Measurements from ENCODE around the gene MZT2B.
"Not testable (repeated sequence)": the region's sequence is repeated elsewhere in the genome, so short reads cannot be mapped to it uniquely, and the experiment has no call there.

MZT2B gene

DNA sequence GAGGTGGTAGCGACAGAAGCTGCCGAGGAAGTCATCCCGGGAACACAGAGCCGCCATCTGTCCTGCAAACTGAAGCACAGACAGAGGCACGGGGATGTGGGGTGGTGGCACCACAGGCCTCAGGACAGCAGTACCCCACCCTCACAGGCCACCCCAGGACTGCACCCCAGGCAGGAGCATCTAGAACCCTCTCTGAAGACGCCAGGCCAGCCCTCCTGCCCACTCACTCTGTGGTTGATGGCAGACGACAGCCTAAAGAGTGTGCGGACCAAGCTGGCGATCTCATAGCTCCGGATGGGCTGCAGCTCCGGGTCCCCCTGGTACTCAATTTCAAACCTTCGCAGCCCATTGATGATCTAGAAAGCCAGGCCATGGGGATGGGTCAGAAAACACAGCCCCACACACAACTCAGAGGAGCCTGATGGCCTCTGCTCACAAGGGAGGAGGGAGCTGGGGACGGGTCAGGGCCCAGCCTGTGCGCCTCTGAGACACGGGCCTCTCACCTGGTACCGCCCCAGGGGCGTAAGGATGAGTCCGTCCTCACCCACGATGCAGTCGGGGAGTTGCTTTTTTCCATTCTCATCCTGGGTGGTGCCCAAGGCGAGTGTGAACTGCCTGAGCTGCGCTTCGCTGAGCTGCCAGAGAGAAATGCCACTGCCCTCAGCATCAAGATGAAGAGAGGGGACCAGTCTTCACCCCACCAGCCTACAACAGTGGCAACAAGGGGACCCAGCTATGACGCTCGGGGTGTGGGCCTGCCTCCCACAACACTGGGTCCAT is 29.1 kb upstream of the MZT2B start:
- no peak for DNase-seq

DNA sequence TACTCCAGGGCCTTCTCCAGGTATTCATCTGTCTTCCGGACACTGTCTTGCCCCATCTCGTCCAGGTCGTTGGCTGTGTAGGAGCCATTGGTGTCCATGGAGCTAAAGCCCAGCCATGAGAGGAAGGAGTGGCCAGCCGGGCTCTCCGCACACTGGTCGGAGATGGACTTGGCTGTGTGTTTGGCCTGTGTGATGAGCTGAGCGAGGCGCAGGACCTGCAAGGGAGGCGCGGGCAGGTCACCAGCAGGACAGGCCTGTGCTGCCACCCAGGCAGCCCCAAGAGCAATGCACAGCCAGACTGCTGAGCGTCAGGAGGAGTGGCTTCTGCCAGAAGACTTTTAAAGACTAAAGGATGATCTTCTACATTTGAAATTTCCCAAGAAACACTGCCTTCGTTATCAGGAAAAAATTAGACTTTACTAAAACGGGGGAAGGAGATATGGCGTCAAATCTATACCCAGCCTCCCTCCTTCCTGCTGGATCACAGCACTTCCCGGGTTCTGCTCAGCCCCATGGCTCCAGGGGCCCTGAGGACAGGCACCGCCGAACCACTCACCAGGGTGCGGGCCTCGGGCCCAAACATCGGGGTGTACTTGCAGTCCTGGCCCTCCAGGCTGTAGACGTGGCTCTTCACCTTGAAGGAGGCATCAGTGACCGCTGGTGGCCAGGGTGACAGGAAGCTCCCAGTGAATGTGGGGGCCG is 28.2 kb upstream of the MZT2B start:
- DNase-seq = not testable (repeated sequence)

DNA sequence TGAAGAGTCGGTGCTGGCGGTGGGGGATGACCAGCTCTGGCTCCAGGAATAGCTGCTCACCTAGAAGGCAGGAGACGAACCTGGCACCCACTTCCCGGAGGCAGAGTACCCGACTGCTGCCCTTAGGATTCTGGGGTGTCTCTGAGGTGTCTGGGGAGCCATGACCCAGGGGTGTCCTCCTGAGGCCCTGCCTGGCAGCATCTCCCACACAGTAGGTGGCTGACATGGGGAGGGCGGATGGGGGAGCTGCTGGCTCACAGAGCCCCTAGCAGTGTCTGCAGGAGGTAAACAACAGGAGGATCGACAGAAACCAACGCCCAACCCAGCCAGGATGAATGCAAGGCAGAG is 27.7 kb upstream of the MZT2B start:
- DNase-seq = not testable (repeated sequence)

DNA sequence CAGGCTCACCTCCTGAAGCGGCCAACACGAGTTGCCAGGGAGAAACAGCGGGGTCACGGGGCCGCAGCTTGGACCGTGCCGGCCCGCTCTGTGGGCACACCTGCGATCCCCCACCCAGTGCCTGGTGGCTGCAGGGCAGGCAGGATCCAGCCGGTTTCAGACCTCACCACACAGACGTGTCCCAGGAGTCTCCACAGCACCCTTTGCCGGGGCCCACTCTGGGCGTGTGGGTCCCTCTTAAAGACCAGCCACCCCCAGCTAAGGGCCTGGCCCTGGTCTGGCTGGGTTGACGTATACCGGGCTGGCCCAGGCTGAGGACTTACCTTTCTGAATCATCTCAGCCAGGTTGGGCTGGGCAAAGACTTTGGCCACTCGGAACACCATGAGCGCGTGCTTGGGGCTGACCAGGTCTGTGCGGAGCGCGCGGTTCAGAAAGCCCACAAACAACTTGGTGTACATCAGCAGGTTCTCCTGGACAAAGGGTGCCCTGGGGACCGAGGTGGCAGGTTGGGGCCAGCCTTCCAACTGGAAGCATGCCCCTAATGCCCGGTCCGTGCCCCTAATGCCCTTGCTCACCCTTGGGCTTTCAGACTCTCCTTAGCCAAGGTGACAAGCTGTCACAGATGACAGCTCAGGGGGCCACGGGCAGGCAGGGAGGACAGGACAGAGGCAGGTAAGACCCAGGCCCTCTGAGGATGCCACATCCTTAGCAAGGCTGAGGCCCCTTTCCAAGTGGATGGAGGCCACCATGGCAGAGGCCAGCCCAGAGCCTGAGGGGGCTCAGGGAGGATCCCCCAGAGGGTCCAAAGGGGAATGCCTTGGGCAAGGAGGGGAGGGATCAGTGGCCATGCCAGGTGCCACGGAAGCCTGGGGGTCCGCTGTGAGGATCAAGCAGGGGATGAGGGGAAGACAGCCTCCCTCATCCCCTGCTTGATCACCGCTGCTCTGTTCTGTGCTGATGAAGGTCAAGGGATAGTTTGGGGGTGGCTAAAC is 27.0 kb upstream of the MZT2B start:
- no peak for DNase-seq

DNA sequence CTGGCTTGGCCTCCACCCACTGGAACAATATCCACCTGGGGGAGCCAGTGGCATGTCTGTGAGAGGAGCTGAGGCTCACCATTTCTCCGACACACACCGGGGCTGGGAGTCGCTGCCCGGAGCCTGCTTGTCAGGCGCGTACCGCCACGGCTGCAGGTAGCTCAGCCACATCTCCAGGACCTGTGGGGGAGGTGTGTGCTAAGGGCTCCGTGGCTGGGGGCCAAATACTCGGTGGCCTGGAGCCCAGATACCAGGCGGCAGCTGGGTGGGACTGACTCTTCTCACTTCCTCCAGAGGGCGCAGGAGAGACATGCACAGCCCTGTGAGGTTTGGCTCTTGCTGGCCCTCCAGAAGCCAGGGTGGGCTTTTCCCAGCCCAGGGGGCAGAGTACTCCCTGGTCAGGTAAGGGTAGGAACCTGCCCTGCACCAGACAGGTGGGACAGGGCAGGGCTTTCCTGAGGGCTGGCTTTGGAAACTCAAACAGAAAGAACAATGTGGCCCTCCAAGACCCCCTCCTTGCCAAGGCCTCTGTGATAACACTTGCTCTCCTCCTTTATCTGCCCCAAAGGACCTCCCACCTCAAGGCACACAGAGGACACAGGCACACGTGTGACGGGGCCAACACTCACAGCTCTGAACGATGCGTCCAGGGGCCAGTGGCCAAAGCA is 26.0 kb upstream of the MZT2B start:
- DNase-seq = not testable (repeated sequence)

DNA sequence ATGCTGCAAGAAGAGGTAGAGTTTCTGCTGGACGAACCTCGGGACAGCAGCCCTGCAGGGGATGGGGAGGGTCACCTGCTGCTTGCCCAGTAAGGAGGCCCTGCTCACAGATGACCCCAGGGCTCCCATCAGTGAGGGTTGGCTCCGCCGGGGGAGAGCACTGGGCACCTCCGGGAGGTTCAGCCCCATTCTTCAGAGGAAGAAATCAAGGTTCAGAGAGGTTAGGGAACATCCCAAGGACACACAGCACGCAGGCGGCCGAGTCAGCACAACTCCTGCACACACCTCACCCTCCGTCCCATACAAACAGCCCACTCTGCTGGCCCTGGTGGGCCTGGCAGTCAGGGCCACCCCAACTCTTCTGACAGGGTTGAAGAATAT is 25.4 kb upstream of the MZT2B start:
- no peak for DNase-seq

DNA sequence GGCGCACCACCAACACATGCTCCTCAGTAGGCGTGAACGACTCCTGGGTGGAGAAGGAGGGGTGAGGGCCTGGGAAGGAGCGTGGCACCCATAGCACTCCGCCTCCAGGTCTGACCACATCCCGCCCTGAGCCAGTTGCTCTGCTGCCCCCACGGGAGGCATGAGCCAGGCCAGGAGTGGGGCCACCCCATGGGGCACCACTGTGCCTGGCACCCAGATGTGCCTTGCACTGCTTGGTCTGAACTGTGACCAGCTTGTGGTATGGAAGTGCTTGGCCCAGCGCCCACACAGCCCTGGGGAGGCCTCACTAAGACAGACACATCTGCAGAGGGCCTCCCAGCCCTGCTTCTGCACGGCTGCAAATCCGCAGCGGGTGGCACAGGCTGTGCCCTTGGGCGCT is 24.7 kb upstream of the MZT2B start:
- not testable (repeated sequence) for DNase-seq

DNA sequence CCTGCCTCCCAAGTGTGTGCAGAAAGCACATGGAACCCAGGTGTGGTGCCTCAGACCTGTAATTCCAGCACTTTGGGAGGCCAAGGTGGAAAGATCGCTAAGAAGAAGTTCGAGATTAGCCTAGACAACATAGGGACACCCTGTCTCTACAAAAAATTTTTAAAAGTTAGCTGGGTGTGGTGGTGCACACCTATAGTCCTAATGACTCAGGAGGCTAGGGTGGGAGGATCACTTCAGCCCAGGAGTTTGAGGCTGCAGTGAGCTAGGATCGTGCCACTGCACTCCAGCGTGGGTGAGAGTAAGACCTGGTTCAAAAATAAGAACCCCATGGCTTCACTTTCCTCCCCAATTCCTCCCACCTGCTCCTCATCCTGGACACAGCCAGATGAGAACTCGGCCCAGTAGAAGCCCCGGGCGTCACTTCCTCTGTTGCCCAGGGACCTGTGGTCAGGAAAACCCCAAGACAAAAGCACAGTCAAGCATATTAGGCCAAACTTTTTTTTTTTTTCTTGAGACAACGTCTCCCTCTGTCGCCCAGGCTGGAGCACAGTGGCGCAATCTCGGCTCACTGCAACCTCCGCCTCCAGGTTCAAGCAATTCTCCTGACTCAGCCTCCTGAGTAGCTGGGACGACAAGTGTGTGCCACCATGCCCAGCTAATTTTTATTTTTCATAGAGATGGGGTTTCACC is 24.1 kb upstream of the MZT2B start:
- DNase-seq = not testable (repeated sequence)

DNA sequence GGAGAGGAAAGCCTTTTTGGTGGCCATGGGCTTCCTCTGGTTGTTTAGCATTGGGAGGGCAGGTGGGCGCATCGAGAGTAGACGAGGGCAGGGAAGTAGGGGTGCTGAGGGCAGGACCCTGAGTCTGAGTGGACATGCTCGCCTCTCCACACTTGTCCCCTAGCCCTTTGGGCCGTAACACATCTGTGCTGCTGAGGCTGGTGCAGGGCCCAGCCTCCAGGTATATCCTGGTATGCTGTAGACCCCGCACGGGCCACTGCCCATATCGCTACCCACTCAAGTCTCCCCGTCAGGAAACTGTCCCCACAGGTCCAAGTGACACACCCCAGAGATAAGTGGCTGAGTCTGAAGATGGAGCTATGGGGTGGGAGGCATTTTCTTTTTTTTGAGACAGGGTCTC is 23.4 kb upstream of the MZT2B start:
- no peak for DNase-seq

DNA sequence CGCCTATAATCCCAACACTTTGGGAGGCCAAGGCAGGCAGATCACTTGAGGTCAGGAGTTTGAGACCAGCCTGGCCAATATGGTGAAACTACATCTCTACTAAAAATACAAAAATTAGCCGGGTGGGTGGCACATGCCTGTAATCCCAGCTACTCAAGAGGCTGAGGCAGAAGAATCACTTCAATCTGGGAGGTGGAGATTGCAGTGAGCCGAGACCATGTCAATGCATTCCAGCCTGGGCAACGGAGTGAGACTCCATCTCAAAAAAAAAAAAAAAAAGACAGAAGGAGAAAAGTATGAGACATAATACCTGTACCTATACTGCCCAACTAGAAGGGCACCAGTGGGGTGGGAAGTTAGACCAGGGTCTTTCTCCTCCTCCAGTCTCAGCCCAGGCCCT is 22.7 kb upstream of the MZT2B start:
- DNase-seq = not testable (repeated sequence)

DNA sequence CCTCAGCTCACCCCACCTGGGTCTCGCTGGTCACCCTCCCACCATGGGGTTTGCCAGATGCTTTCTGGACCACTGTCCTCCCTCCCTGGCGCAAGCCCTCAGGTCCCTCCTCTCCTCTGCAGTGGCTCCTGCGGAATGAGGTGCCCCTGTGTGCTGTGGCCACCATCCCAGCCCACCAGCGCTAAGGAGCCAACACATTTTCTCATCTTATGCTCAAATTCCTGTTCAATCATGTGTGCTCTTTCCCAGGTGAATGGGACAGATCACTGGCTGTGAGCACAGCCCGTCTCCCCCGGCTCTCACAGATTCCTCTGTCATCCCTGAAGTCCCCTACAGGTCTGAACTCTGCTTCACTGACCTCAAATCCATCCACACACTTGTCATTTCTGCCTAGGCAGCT is 21.9 kb upstream of the MZT2B start:
- DNase-seq = no peak

DNA sequence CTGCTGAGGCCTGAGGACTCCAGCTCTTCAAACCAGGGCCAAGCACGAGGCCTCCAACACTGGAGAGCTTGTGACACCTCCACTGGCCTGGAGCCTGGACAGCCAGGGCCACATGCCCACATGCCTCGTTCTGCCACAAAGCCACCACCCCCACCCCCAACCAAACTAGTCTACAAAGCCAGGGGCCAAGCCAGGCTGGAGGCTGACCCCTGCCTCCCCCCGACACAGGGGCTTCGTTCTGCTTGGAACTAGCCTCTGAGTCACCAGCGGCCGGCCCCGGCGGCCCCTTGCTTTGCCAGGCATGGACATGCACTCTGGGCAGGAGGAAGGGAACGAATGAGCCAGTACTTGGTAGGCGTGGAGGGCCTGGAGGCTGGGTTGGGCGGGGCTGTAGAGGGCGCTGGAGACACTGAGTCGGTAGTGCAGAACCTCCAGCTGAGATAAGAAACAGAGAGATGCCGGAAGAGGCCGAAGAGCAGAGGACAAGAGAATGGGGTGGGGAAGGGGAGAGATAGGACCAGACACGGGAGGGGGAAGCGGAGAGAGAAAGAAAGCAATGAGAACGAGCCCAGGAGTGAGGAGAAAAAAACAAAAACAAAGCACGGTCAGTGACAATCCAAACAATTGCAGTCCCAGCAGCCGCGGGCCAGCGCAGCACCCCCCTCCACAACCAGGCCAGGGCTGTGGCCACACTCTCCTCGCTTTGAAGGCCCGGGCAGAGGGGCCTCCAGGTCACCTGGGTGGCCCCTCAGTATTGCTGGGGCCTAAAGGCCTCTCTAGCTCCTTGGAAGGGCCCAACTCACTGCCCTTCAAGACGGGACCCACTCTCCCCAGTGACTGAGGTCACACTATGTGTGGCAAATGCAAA is 21.0 kb upstream of the MZT2B start:
- not testable (repeated sequence) for DNase-seq

DNA sequence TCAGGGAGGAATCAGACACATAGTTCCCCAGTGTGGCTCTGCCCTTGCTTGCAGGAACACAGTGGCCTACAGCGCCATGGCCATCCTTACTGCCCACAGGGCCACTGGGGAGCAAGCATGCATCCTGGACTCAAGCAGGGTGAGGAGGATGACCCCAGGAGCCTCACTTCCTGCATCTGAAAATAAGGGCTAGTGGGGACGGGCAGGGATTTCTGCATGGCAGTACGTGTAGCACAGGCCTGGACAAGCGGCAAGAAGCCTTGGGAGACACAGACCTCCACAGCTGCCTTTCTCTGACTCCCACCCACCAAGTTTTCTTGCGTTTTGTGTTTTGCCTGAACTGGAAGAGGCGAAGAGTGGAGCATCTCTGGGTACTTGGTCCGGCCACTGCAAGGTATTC is 19.6 kb upstream of the MZT2B start:
- not testable (repeated sequence) for DNase-seq

DNA sequence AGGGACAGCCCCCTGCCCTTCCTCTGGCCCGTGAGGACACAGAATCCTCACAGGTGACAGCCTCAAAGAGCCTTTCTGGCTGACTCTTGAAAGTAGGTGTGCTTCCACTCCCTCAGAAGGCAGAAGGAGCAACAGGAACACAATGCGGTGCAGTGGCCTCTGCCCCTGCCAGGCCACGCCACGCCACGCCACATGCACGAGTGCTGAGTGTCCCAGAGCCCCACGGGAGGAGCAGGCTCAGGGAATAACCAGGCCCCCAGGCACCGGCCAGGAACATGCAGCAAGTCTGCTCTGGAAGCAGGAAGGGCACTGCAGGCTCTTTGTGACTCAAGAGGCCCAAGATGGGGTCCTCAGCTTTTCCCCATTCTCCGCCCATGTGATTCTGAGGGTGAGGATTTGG is 19.1 kb upstream of the MZT2B start:
- DNase-seq = no peak

DNA sequence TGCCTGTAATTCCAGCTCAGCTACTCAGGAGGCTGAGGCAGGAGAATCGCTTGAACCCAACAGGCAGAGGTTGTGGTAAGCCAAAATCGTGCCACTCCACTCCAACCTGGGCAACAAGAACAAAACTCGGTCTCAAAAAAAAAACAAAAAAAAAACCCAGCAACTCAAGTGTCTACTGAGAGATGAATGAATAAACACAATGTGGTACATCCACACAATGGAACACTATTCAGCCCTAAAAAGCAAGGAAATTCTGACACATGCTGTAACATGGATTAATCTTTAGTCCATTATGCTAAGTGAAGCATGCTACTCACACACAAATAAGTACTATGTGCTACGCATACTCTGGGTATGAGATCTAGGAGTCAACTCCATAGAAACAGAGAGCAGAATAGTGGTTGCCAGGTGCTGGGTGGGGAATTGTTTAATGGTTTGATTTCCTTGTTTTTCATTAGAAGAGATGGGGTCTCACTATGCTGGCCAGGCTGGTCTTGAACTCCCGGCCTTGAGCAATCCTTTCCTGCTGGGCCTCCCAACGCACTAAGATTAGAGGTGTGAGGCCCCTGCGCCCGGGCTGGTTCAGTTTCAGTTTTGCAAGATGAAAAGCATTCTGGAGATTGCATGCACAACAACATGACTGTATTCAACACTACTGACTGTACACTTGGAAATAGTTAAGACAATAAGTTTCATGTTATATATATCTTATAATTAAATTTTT is 16.6 kb upstream of the MZT2B start:
- DNase-seq = no peak

DNA sequence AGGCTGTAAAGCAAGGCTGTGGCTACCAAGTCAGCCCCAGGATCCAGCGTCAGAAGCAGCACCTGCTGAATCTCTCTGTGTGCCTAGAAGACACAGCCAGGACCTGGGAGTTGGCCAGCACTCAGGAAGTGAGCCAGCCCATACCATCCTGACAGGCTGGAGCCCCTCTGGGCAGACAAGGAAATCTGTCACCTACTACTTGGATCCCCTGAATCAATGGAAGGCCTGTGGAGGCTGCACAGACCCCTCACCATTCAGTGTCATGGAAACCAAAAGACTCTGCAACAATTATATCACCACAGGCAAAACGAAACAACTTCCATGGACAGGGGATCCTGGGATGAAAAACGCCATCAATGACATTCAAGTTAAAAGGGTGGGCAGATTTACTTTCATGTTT is 15.5 kb upstream of the MZT2B start:
- not testable (repeated sequence) for DNase-seq

DNA sequence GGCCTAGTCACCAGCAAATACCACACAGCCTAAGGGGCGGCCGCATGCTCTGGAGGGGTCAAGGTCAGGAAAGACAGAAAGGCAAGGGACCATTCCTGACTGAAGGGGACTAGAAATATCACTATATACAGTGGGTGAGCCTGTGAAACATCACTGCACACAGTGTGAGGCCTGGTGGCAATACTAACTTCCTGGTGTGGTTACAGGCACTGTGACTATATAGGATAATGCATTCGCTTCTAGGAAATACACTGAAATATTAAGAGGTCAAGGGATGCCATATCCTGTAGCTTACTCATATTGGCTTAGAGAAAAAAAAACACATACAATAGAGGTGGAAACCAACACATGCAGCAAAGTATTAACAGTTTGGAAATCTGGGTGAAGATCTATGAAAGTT is 12.9 kb upstream of the MZT2B start:
- DNase-seq = not testable (repeated sequence)

DNA sequence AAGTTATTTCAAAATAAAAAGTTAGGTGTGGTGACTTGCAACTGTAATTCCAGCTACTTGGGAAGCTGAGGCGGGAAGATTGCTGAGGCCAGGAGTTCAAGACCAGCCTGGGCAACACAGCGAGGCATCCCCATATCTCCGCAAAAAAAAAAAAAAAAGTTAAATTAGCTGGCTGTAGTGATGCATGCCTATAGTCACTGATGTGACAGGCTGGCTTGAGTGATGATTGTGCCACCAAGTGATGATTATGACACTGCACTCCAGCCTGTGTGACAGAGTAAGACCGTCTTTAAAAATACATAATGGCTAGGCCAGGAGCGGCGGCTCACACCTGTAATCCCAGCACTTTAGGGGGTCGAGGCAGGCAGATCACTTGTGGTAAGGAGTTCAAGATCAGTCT is 12.2 kb upstream of the MZT2B start:
- DNase-seq = no peak

DNA sequence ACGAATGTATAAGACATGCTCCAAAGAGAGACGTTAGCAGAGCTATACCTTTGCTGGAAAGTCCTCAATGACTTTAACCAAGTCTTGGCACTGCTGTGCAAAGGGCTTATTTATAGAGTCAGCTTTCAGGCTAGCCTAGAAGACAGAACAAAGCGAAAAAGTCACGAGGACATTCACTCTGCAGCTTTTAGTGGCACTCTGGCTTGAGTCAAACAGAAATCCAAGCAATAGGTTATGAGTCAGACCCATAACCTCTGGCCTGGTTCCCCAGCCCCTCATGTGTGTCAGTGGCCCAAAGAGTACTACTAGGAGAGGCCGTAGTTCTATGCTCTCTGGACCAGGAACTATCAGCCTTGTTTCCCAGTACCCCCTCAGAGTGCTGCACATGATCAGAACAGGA is 7.2 kb upstream of the MZT2B start:
- not testable (repeated sequence) for DNase-seq

All from stimulated activated CD4-positive, alpha-beta T cell treated with anti-CD3 and anti-CD28 coated beads, Interleukin-2, amount 100 ng/mL, for 24 hours (primary cell).